Cerebellar cortex (tissue), 1 donor: Measurements from ENCODE around the gene UNC5CL.
A peak's percentile ranks its signal among the peaks of the same experiment; 100 is the strongest.

Experiments
- DNase-seq: peaks from one replicate; pipeline ENCODE4 v3.0.0-alpha.2; 2015; ENCODE audit warnings: low spot score

Gene UNC5CL, protein sequence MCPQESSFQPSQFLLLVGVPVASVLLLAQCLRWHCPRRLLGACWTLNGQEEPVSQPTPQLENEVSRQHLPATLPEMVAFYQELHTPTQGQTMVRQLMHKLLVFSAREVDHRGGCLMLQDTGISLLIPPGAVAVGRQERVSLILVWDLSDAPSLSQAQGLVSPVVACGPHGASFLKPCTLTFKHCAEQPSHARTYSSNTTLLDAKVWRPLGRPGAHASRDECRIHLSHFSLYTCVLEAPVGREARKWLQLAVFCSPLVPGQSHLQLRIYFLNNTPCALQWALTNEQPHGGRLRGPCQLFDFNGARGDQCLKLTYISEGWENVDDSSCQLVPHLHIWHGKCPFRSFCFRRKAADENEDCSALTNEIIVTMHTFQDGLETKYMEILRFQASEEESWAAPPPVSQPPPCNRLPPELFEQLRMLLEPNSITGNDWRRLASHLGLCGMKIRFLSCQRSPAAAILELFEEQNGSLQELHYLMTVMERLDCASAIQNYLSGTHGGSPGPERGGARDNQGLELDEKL

DNA sequence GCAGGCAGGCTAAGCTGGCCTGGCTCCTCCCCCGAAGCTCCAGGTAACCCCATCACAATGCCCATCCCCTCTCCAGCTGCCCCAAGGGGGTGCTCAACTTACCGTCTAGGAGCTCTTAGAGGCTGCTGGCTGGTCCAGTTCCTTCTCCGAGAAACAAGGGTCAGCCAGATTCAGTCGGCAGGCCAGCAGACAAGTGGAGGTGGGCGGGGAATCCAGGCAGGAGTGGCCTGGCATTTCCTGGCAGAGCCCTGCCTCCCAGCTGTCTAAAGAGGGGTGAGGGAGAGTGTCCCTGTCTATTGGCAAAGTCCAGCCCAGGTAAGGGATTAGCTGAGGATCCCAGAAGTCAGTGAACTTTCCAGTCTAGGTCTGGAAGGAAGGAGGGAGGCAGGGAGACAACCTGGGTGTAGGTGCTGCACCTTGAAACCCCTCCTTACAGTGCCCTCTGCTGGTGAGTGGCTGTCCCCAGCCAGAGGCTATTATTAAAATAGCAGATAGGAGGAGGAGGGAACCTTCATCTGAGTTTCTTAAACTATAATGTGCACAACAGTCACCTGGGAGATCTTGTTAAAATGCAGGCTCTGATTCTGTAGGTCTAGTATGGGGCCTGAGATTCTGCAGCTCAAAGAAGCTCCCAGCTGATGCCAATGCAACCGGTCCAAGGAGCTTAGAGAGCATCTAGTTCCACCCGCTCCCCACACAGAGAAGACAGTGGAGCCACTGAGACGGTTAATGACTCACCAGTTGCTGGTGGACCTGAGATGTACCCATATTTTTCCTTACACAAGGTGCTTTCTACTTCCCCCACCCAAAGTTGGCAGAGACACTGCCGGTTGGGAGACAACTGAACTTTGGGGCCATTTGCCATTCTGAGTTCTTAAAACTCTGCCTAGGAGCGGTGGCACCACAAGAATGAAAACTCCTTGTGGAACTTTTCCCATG lies at the start of gene UNC5CL:
TSS of gene UNC5CL (minus strand) at position 162 of the 939 bp plus-strand sequence. CDS start 4,147 bp downstream, outside the sequence.
- DNase-seq: peak; percentile 21

DNA sequence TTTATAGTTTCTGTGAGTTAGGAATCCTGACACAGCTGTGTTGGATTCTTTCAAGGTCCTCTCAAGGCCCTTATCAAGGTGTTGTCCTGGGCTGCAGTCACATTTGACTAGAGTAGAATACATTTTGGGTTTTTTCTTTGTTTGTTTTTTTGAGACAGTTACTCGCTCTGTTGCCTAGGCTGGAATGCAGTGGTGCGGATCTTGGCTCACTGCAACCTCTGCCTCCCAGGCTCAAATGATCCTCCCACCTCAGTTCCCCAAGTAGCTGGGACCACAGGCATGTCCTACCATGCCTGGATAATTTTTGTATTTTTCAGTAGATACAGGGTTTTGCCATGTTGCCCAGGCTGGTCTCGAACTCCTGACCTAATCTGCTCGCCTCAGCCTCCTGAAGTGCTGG lies 49.4 kb upstream of the UNC5CL start:
- DNase-seq: no peak

DNA sequence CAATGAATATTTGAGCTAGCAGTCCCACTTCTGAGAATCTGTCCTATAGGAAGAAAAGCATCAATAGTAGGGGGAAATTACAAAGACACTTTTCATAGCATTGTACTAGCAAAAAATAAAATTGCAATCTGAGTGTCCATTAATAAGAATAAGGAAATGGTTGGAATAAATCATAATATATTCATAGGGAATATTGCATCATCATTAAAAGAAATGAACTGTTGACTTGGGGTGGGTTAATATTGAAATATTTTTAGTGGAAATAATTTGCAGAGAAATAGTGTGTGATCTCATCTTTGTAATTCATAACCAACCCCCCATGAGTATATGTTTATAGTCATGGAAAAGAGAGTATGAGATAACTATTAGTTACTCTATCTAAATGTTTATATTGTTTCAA lies 46.2 kb upstream of the UNC5CL start:
- DNase-seq: no peak

DNA sequence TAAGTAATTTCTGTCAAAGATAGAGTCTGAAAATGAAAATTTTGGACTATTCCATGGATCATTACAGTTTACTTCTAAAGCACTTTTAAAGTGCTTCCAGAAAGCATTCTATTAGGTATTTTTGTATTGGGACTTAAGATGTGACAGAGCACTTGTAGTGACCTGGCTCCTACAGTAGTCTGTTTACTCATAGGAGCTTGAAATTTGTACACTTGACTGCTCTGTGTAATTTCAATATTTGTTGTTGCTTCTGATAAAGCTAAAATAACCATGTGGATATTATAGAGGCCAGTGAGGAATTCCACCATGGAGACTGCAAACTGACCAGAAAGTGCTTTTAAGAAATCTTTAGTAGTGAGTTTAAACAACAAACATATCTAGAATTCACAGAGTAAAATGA lies 44.1 kb upstream of the UNC5CL start:
- DNase-seq: no peak

DNA sequence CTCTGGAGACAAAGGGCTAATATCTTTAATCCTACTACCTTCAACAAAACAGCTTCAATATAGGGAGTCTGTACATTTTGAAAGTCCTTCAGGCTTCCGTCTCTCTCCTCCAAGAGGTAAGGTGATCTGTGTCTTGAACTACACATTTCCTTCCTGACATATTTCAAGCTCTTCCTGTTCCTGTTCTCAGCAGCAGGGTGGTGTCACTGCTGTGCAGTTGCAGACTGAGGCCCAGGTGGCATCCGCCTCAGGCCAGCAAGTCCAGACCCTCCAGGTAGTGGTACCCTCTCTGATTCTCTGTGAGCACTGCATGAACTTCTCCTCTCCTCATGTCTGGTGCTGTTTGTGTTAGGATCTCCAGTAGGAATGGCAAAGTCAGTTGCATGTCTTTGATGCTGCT lies 41.6 kb upstream of the UNC5CL start:
- DNase-seq: no peak

DNA sequence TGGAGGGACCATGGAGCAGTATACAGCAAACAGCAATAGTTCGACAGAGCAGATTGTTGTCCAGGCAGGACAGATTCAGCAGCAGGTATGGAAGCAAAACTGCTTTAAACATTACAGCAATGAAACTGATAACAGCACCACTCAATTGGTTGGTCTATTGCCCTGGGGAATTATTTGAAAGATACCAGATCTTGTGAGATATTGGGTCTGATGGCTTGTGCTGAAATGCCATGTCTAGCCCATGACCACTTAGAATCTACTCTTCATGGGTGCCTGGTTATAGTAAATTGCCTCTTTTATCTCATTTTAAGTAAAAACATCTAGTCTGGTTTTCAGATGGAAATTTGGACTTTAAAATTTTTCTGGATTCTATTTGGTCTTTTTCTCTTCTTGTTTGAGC lies 40.1 kb upstream of the UNC5CL start:
- DNase-seq: no peak

DNA sequence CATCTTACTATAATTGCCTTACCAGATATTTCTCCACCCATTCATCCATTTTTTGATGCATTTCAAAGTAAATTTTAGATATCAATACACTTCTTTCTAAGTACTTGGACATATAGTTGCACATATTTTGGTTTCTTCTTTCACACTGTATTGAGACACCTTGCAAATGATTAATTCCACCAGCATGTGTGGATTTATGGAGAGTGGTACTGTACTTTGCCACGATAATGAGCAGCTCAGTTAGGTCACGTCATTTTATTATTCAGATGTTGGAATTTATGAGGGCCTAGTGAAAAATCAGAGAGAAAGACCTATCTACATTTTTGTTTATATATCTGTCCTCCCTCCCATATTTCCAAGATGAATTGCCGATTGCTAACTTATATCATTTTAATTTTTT lies 39.1 kb upstream of the UNC5CL start:
- peak; percentile 13 for DNase-seq

DNA sequence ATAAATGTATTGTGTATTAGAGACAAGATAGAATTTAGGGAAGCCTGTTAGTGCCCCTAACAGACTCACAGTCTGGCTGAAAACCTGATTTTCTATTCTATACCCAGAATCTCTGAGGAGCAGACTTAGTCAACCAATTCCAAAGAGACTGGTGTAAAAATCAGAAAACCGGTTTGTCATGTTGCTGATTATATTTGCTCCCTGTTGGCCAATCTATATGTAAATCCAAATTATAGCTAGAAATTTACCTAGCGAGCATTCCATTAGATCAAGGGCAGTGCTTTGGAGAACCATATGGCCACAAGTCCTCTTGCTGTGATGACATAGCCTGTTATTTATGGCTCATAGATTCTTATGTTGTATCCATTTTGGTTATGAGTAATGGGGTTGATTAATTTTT lies 38.5 kb upstream of the UNC5CL start:
- DNase-seq: peak; percentile 50

DNA sequence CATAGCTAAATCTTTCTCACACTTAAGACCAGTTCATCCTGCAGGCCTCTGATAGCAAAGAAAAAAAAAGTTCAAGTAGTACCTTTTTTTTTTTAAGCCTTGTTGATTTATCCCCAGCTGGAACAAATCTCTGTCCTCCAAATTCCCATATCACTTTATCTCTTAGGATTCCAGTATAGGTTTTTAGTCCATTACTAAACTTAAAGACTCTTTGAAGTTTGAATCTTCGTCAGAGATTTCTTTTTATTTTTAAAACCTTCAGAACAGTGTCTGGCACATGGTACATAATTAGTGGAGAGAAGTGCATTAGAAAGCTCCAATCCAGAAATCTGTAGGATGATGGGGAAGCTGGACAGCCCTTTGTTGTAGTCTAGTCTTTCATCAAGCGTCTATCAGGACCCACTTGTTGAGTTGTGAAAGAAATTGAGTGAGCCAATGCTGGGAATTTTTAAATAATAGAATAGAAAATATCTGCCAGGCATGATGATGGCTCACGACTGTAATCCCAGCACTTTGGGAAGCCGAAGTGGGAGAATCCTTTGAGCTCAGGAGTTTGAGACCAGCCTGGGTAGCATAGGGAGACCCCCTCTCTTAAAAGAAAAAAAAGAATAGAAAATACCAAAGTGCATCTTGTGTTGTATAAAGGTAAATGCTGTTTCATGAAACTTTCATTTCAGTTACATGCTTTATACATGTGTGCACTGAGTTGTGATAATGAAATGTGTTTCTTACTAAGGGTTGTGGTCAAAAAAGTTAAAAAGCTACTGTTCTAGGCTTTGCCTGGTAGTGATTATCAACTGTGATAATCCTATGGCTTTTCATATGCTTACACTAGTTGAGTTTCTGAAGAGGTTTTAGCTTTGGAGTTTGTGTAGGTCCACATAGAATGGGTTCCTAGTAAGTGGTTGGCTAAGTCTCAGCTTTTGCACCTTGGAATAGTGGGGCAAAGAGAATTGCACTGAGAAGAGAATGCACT lies 36.9 kb upstream of the UNC5CL start:
- no peak for DNase-seq

DNA sequence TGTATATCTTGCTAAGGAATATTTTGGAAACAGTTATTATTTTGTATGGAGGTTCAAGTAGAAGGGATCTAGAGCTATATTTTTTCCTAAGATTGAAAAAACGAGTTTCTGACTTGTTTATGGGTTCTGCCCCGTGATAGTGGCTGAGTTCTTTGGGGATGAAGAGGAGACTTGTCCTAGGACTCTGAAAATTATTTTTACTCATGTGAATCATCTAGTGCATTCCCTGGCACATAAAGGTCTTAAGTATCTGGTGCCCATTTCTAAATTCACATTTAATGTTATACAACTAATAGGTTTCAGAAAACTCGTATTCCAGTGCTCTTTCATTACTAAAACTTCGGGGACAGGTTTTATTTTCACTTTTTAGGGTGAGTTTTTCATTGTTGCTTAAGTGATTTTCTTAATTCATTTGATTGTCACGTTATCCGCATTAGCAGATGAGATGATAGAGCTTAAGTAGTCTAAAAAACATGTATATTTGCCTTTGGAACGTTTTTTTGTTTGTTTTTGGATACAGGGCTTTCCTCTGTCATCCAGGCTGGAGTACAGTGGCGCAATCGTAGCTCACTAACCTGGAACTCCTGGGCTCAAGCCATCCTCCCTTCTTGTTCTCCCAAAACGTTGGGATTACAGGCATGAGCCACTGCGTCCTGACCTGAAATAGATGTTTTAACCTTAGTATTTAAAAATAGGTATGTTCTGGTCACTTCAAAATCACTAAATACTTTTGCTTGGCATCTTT lies 35.8 kb upstream of the UNC5CL start:
- DNase-seq: peak; percentile 25

DNA sequence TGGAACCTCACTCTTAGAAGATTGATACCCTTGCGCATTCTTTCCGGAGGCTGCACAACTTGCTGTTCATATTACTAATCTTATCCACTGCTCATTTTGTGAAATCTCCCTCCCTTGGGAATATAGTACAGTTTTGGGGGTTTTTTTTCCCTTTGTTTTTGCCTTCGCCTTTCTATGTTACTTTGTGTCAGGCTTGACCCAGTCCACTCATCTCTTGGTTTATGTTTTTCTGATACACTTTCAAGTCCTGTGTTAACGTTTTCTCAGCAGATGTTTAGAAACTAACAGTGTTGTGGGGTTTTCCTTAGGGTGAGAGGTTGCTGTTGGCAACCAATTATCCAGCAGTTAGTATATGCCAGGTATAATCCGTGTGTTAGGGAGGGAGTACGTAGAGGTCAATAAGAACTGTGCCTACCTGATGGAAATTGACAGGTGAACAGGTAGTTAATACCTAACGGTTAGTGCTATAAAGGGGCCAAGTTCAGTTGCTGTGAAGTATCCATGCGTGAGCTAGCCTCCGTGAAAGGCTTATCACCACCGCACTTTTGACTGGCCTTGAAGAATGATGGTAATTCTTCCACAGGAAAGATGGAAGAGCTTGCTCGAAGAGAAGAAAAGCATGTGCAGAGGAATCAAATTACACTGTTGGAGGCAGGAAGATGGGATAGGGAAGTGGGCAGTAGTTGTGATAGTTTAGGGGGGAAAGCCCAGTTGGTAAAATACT lies 35.1 kb upstream of the UNC5CL start:
- peak; percentile 44 for DNase-seq

DNA sequence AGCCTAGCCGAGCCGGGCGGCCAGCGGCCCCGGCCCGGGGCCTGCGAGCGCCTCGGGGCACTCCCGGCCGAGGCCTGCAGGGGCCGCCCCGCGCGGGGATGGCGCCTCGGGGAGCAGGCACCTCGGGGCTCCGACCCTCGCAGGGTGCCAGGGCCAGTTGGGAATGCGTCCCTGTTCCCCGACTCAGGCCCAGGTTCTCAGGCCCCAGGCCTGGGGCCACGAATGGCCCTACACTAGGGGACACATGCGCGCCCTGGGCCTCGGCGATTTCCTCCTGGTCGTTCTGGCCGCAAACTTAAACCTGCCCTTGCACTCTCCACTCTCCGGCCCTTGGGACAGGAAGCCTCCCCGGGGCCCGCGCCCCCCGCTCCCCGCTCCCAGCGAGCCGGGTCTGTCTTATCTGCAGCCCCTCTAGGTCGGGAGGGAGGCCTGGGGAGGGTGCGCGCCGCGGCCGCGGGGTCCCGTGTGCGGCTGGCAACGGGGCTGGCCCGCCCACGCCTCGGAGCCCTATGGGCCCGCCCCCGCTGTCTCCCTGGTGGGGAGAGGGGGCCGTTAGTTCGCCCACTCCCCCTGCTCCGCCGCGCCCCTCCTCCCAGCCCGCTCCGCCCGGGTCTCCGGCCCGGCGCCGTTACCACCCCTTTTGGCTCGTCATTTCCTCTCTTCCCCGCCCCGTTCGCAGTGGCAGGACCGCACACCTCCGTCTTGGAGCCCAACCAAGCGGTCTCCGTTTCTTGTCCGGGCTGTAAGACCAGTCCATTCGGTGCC lies 34.4 kb upstream of the UNC5CL start:
- peak; percentile 86 for DNase-seq

DNA sequence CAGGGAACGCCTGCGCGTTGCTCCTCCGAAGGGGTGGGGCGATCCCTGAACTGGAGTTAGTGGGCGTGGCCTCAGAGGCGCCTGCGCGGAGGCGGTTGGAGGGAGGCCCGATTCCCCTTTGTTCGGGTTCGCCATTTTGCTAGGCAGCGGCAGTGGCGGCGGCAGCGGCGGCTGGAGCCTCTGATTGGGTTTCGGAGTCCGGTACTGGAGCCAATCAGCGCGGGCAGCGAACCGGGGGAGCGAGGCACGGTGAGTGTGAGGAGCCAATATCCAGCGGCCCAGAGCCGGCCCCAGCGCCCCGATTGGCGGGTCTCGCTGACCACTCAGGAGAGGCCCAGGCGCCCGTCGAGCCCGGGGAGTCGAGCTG lies 33.8 kb upstream of the UNC5CL start, which contains the start of gene NFYA:
TSS of gene NFYA (plus strand) at position 139 of the 367 bp plus-strand sequence. CDS start 6,116 bp downstream, outside the sequence.
- DNase-seq: no peak

DNA sequence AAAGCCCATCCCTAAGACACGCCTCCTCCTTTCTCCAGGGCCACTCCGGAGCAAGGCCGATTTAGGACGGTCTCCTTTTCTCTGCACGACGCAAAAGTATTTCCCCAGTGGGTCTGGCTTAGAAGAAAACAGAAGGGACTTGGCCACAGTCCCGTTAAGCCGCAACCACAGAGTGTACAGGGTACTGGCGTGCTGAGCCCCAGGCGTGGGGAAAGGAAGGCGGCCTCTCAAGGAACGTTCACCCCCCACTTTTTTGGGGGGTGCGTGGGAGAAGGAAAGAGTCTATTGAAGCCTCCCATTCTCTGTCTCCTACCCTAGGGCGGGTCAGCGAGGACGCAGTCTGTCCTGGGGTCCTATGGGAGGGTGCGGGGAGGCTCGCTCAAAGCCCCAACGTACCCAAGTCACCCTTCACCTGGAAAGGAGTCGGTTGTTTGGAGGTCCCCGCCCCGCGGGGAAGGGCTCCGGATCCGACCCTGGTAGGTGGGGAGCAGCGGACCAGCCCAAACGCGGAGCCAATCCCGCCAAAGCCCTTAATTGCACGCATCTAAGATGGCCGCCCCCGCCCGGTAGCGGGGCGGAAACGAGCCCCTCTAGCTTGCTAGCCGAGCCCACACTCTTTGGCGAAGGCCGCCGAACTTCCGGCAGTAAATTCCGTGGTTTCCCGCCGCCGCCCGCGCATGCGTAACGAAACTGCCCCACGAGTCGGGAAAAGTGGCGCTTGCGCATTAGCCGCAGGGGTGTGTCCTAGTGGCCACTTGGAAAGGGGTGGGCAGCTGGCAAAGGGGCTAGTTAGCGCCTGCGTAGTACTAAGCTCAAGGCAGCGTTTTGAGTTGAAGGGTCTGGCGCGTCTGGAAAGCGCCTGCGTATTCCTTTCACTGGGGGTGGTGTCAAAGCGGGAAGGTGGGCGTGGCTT lies 33.2 kb upstream of the UNC5CL start, which contains the start of gene OARD1:
TSS of gene OARD1 (minus strand) at position 434 of the 913 bp plus-strand sequence. CDS start 722 bp downstream, outside the sequence.
- peak; percentile 99 for DNase-seq

DNA sequence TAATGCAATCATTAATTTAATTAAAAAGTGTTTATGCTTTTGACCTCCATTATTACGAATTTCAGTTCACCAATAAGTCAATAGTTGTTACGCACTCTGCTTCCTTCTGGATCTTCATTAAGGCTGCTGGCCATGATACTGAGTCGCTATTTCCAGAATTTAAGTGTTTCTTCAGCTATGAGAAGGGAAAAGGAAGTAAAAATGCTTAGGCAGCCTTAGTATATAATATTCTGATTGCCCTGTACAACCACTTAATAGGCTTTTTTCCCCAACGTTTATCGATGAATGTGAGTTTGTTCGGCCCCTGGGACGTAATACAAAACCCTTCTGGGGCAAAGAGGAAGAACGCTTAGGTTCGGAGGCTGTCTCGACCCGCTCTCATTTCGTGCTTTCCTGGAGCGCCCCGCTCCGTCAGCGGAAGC lies 32.5 kb upstream of the UNC5CL start:
- DNase-seq: no peak

DNA sequence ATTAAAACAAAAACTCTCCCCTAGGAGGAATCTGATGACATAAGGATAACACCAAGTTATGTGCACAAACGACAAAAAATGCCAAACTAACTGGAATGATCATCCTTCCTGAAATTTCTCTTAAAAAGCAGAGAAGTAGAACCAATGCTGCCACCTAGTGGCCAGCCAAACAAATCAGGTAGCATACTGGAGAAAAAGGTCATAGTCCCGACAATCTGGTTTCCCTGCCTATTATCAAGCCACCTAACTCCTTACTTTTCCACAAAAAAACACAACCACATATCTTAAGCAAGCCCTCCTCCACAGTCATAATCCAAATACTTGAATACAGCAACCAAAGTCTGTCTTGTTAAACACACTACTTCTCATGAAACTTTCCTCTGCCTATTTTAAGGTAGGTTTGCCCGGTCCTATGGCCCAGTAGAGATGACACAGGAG lies 27.9 kb upstream of the UNC5CL start:
- DNase-seq: peak; percentile 86

DNA sequence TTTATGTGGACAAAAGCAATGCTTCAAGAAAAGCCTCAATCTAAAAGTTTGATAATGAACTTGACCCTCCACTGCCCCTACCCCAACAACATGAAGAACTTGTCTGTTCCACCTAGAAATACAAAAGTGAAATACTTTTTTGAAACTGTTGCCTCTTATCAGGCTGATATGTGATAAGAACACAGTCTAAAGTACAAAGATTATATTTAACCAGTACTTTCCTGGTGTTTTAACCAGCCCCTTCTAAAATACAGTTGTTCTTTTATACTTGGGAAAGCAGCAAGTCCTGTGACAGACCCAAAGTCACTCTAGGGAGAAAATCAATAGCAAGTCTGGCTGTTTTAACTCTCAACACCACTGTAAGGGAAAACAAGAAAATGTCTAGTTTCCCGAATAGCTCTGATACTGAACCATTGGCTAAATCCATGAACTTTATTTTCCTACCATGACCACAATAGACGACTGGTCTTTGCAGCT lies 26.6 kb upstream of the UNC5CL start:
- DNase-seq: no peak

DNA sequence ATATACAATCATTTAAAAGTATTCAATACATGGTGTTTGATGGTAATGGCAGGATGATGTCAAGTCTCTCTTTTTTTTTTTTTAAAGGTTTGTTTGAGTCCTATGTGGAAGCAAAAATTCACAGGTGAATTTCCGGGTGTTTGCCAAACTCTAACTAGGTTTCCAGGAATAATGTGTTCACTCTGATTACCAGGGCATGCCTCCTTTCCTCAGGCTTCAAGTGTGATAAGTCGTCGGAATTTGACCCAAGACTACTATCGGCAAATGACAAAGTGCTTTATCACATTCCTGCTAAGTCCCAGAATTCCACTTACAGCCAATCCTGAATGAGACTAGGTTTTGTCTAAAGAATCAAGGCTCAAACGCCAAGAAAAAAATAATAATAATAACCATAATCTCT lies 25.8 kb upstream of the UNC5CL start:
- DNase-seq: no peak
